Fibroblast of the conjunctiva (primary cell): ENCODE results near the gene MRPL4.
A peak's percentile ranks its signal among the peaks of the same experiment; 100 is the strongest.

Experiments
- DNase-seq: peaks from one replicate; pipeline ENCODE4 v3.0.0-alpha.2; 2010; ENCODE audit warnings: low read depth

Gene MRPL4

GRCh38 chr19:10251792-10252694 is at the start of gene MRPL4:
Gene MRPL4, plus strand, starts transcription at chr19:10252214. Its CDS starts 40 bp downstream, at chr19:10252254.
- DNase-seq: peak; percentile 98

GRCh38 chr19:10203686-10204085 is 48.3 kb upstream of the MRPL4 start:
- no peak for DNase-seq

- DNase-seq: no peak
Measured at GRCh38 chr19:10205636-10206035, 46.4 kb upstream of the MRPL4 start.

GRCh38 chr19:10206226-10206885 is 45.7 kb upstream of the MRPL4 start:
- DNase-seq: no peak

GRCh38 chr19:10207026-10207425 is 45.0 kb upstream of the MRPL4 start:
- DNase-seq: no peak

GRCh38 chr19:10209315-10209714 is 42.7 kb upstream of the MRPL4 start:
- DNase-seq: no peak

DNA sequence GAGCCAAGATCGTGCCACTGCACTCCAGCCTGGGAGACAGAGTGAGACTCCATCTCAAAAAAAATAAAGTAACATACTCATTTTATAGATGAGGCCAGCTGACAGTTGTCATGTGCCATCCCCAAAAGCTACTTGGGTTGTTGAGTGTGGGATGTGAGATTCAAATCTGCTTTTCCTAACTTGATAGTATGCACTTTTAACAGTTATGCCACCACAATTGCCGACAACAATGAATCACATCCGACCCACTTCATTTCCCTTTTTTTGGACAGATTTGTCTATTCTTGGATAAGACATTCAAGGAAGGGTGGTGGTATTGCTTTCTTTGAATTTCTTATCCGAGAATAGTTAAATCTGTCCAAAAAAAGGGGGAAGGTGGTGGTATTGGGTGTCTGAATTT is 41.0 kb upstream of the MRPL4 start:
- DNase-seq: no peak

DNA sequence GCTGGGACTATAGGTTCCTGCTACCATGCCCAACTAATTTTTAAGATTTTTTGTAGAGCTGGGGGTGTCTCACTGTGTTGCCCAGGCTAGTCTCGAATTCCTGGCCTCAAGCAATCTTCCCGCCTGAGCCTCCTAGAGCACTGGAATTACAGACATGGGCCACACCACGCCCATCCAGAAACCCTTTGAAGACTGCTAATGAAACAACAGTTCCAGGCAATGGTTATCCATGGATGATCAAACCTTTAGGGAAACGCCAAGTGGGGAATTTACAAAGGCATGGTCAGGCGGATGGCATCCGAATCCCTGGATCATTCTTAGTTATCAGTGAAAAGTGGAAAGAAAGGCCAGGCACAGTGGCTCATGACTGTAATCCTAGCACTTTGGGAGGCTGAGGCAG is 40.3 kb upstream of the MRPL4 start:
- DNase-seq: no peak

DNA sequence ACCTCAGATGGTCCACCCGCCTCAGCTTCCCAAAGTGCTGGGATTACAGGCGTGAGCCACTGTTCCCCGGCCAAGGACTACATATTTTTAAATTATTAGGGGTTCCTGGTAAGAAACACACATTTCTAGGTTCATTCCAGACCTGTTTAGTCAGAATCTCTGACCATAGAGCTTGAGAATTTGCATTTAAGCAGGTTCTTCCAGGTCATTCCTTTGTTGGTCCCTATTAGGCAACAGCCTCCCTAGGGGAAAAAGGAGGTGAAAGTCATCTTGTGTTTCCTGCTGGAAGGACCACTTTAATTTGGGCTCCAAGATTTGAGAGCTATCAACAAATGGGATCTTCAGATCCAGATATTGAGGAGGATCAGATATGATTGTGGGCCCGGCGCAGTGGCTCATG is 37.2 kb upstream of the MRPL4 start:
- DNase-seq: no peak

DNA sequence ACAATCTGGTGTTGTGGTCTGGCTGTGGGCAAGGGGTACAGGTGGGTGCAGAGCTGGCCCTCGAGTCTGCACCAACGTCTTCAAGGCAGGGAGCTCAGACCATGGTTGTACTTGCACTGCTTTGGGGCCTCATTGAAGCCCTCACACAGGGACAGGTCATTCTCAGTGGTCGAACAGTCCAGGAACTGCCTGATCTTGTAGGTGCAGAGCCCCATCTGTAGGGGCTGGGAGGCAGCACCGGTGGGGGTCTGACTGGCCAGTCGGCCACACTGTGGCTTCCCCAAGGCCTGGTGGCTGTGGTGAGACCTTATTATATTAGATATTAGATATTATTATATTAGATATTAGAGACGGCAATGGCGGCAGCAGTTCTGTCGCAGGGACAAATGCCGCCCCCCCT is 34.9 kb upstream of the MRPL4 start:
- no peak for DNase-seq

DNA sequence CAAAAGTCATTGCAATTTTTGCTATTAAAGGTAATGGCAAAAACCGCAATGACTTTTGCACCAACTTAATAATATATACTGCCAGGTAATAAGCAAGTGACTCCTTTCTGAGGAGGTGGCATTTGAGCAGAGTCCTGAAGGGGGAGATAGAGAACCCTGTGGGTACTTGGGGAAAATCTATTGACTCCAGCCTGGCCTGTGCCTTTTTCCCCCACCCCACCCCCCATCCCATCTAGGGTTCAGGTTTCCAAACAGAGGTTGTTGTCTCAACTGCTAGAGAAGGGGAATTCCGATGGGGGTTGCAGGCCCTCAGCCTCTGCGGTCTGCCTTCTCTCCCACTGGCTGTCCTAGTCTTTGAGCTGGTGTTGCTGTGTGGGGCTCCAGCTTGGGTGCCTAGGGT is 32.3 kb upstream of the MRPL4 start:
- DNase-seq: no peak

GRCh38 chr19:10220695-10221094 is 31.3 kb upstream of the MRPL4 start:
- no peak for DNase-seq

DNA sequence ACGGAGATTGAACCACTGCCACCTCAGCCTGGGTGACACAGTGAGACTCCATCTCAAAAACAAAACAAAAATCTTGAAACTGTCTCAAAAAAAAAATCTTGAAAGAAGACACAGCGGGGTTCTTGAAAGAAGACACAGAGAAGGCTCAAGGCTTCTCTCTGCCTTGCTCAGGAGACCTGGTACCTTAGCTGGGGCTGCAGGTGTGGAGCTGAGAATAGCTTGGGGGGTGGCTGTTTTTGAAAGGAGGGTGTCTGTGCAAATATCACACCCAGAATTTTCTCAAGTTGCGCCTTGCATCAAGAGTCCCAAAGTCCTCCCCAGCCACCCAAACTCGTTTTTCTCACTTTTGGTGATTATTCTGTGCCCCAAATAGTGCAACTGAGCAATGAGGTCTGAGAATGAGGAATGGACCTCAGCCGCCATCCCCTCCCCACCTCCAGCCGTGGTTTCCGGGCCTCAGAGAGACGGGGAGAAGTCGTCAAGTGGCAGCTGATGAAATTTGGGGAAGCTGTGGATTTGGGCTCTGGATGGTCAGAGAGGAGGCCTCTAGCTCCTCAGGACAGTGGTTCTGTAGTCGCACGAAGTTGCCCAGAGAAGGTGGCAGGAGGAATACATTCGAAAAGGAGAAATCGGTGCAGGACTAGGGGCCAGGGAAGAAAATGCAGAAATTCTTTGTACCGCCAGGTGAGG is 29.7 kb upstream of the MRPL4 start:
- no peak for DNase-seq

- DNase-seq: no peak
Measured at GRCh38 chr19:10223488-10224213, 28.4 kb upstream of the MRPL4 start.

GRCh38 chr19:10224337-10224736 is 27.7 kb upstream of the MRPL4 start:
- DNase-seq: no peak

- no peak for DNase-seq
Measured at GRCh38 chr19:10226021-10226375, 26.0 kb upstream of the MRPL4 start.

DNA sequence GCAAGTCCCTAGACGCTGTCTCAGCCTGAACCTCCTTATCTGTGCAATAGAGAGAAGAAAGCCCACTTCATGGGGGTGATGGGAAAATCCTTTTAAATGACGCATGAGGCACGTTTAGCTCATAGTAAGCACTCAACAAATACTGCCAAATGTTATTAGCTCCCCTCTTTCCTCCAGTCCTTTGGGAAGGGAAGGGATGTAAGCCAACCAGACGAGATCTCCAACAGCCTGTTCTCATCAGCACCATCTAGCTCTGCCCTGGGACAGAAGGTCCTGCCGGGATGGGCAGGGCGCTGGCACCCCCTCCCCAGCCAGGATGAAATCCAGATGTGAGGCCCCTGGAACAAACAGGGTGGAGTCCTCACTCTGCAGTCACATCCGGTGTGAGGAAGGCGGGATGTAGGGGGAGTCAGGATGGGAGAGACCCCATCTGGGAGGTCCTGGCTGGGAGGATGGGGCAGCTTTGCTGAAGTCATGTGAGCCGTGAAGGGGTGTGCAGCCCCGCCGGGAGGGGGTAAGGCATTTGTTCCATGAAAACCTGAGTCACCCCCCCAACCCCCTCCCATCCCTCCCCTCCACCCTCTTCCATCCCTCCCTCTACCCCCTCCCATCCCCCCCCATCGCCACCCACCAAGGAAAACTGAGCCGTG is 25.5 kb upstream of the MRPL4 start:
- peak; percentile 99 for DNase-seq

DNA sequence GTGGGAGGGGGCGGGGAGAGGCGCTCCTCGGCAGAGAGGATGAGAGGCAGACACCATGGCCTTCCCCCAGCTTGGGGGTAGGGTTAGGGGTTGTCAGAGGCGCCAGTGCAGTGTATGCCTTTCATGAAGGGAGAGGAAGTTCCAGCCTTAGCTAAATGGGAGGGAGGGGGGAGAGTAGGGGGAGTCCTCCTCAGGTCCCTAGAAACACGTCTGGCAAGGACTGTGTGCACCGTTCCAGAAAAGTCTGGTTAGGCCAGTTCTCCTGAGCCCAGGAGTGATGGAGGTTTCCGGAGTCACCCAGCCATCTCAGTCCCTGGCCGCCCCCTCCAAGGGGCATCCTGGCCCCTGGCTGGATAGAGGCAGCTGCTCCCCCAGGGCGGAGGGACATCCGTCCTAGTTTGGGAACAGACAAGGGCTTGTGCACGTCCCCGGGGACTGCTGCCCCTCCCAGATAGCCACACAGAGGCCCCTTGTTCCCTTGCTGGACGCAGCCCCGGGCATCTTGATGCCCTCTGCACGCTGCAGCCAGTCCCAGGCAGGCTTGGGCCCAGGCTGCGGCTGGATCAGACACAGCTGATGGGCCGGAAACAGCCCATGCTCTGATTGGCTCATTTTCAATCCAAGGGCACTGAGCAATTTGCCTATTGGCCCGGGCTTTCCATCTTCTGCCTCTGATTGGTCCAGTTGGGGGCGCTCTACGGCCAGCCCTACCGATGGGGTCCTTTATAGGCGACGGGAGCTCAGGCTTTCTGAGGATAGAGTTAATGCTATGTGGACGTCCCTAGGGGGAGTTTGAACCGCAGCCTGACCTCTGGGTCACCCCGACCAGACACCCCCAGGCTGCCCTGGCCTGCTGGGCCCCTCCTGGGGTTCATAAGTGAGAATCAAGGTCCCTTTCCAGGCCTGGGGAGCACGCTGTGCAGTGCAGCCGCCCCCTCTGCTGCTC is 24.7 kb upstream of the MRPL4 start:
- DNase-seq: no peak

- DNase-seq: no peak
Measured at GRCh38 chr19:10228393-10228792, 23.6 kb upstream of the MRPL4 start.

DNA sequence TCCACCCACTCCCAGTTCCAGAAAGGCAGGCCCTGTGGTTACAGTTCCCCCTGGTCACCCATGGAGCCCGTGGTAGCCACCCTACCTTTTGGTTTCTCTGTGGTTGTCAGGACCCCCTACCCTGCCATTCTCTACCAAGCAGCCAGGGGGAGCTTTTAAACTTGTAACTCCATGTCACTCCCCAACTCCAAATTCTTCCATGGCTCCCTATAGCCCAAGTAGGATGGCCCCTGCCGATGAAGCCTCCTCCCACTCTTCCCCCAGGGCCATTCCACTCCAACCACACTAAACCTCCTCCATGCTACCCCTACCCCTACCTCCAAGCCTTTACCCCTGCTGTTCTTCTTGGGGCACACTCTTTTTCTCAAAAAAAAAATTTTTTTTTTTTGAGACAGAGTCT is 23.1 kb upstream of the MRPL4 start:
- no peak for DNase-seq
